Activated CD4-positive, alpha-beta memory T cell treated with anti-CD3 and anti-CD28 coated beads for 36 hours (primary cell): ENCODE results near the gene CDK17. TPM values are rescaled to one million over a fixed set of nuclear protein-coding genes. Genes with fewer than 3 reads are reported as not detected.
A peak's percentile ranks its signal among the peaks of the same experiment; 100 is the strongest.
"Not testable (repeated sequence)": the region's sequence is repeated elsewhere in the genome, so short reads cannot be mapped to it uniquely, and the experiment has no call there.

Source experiments
- CTCF ChIA-PET: fragments of 350-600 bp; sonication (Branson Sonifier 250); formaldehyde crosslinking; loops from one replicate; lab custom pipeline; 2021; ENCODE audit warnings: antibody characterized with exemption, inconsistent platforms; lab: Charles Lee
- POLR2A ChIA-PET: fragments of 350-600 bp; sonication (Branson Sonifier 250); formaldehyde crosslinking; loops from one replicate; lab custom pipeline; 2021; ENCODE audit warnings: antibody characterized with exemption; lab: Charles Lee
- DNase-seq: peaks from one replicate; pipeline ENCODE4 v3.0.0-alpha.2; 2020
- H3K27ac Mint-ChIP-seq: one replicate; pipeline ENCODE4 v1.8.0; 2021; ENCODE audit warnings: mixed read lengths
- H3K27me3 Mint-ChIP-seq: one replicate; pipeline ENCODE4 v1.8.0; 2021; ENCODE audit warnings: mixed read lengths
- H3K36me3 Mint-ChIP-seq: one replicate; pipeline ENCODE4 v1.8.0; 2021; ENCODE audit warnings: mixed read lengths
- H3K4me1 Mint-ChIP-seq: one replicate; pipeline ENCODE4 v1.8.0; 2021; ENCODE audit warnings: low read depth, mixed read lengths
- H3K4me3 Mint-ChIP-seq: one replicate; pipeline ENCODE4 v1.8.0; 2021; ENCODE audit warnings: mild to moderate bottlenecking, mixed read lengths
- H3K9me3 Mint-ChIP-seq: one replicate; pipeline ENCODE4 v1.8.0; 2021; ENCODE audit warnings: mixed read lengths
- intact Hi-C: fragments of 100-400 bp; cut with micrococcal nuclease; formaldehyde crosslinking; loops from one replicate; pipeline ENCODE4 v1.15.1; 2023
- total RNA-seq, 2 experiments: library from RNA; stranded (reverse); gene quantifications; one replicate each; pipeline ENCODE4 v1.2.3, GENCODE V29; 2021

The CDK17 gene
- total RNA-seq, 2 experiments from 2014 or later = 34.5 to 35.7 TPM

- POLR2A ChIA-PET = no interaction called here
- intact Hi-C loops = no loop called here
- H3K9me3 Mint-ChIP-seq = no peaks in the 10 kb centered on the region
These were observed 45.9 kb downstream of the CDK17 start for GRCh38 chr12:96354326-96354725.

GRCh38 chr12:96352161-96352835 lies 47.9 kb downstream of the CDK17 start:
- no peaks in the 10 kb centered on the region for H3K9me3 Mint-ChIP-seq
- POLR2A ChIA-PET = no interaction called here
- no peak overlapping the region for H3K4me3 Mint-ChIP-seq
- no peaks in the 10 kb centered on the region for H3K27me3 Mint-ChIP-seq
- CTCF ChIA-PET = interaction anchor here (1.2 kb wide), 1 partner anchor 48 kb away, joined by 4 read pairs; the partner anchor contains the start of gene CDK17
- H3K36me3 Mint-ChIP-seq = no peaks in the 10 kb centered on the region
- no peak for DNase-seq
- intact Hi-C loops = no loop called here
- peaks cover 69% of the 10 kb centered on the region for H3K4me1 Mint-ChIP-seq
- H3K27ac Mint-ChIP-seq = no peak overlapping the region

More at GRCh38 chr12:96354326-96354725, 45.9 kb downstream of the CDK17 start:
- Mint-ChIP-seq H3K4me1 (peaks cover 68% of the 10 kb centered on the region), H3K27me3 (no peaks in the 10 kb centered on the region), H3K27ac (no peak overlapping the region), H3K36me3 (no peaks in the 10 kb centered on the region), H3K4me3 (no peak overlapping the region)
- CTCF ChIA-PET = no interaction called here
- DNase-seq = no peak

DNA sequence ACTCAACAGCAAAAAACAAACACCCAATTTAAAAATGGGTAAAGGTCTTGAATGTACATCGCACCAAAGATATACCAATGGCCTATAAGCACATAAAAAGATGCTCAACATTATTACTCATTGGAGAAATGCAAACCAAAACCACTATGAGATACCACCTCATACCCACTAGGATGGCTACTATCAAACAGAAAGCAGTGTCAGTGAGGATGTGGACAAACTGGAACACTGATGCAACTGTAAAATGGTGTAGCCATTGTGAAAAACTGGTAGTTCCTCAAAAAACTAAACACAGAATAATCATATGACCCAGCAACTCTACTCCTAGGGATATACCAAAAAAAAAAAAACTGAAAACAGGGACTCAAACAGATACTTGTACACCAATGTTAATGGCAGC lies 49.3 kb downstream of the CDK17 start:
- no peak for DNase-seq
- Mint-ChIP-seq H3K27me3 (no peaks in the 10 kb centered on the region), H3K27ac (no peak overlapping the region), H3K9me3 (peaks cover under 1% of the 10 kb centered on the region), H3K4me1 (peaks cover 71% of the 10 kb centered on the region), H3K36me3 (peaks cover 3% of the 10 kb centered on the region), H3K4me3 (no peak overlapping the region)
- intact Hi-C loops = loop anchor here (2.0 kb wide), 2 partner anchors 16 to 26 kb away; no protein-coding TSS in a partner anchor
- ChIA-PET POLR2A (no interaction called here), CTCF (interaction anchor here (1.2 kb wide), 1 partner anchor 49 kb away, joined by 4 read pairs; the partner anchor contains the start of gene CDK17)

DNA sequence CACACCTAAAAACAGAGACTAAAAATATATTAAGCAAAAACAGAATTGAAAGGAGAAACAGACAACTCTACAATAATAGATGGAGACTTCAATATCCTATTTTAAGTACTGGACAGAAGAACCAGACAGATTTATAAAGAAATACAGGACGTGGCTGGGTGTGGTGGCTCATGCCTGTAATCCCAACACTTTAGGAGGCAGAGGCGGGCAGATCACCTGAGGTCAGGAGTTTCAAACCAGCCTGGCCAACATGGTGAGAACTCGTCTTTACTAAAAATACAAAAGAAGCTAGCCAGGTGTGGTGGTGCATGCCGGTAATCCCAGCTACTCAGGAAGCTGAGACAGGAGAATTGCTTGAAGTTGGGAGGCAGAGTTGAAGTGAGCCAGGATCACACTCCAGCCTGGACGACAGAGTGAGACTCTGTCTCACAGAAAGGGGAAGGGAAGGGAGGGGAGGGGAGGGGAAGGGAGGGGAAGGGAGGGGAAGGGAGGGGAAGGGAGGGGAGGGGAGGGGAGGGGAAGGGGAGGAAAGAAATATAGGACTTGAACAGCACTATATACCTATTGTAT lies 53.0 kb downstream of the CDK17 start:
- Mint-ChIP-seq H3K4me1 (peaks cover 60% of the 10 kb centered on the region), H3K27ac (peak overlapping the region; percentile 51), H3K4me3 (no peak overlapping the region), H3K9me3 (peaks cover 29% of the 10 kb centered on the region), H3K36me3 (peaks cover 31% of the 10 kb centered on the region), H3K27me3 (no peaks in the 10 kb centered on the region)
- ChIA-PET CTCF (interaction anchor here (0.5 to 1.8 kb wide), 3 partner anchors 54 to 169 kb away, joined by 3 to 9 read pairs (median 4); no protein-coding TSS in a partner anchor), POLR2A (no interaction called here)
- intact Hi-C loops = no loop called here
- DNase-seq = no peak

DNA sequence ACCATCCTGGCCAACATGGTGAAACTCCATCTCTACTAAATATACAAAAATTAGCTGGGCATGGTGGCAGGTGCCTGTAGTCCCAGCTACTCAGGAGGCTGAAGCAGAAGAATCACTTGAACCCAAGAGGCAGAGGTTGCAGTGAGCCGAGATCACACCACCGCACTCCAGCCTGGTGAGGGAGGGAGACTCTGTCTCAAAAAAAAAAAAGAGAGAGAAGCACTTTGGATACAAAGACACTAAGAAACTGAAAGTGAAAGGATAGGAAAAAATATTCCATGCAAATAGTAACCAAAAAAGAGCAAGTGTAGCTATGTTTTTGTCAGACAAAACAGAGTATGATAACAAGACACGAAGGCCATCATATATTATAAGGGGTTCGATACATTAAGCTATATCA lies 53.5 kb downstream of the CDK17 start:
- Mint-ChIP-seq H3K9me3 (peaks cover 29% of the 10 kb centered on the region), H3K36me3 (peaks cover 31% of the 10 kb centered on the region), H3K4me1 (peaks cover 55% of the 10 kb centered on the region)
- H3K27me3 Mint-ChIP-seq, H3K4me3 Mint-ChIP-seq, H3K27ac Mint-ChIP-seq, intact Hi-C loops, POLR2A ChIA-PET, DNase-seq: not testable (repeated sequence)
- CTCF ChIA-PET = interaction anchor here (0.6 to 1.8 kb wide), 2 partner anchors 55 to 170 kb away, joined by 3 to 9 read pairs; no protein-coding TSS in a partner anchor

- Mint-ChIP-seq H3K36me3 (peaks cover 31% of the 10 kb centered on the region), H3K9me3 (peaks cover 29% of the 10 kb centered on the region), H3K27ac (no peak overlapping the region), H3K4me3 (no peak overlapping the region), H3K27me3 (no peaks in the 10 kb centered on the region), H3K4me1 (peaks cover 45% of the 10 kb centered on the region)
- POLR2A ChIA-PET = no interaction called here
- intact Hi-C loops = no loop called here
- CTCF ChIA-PET = interaction anchor here (0.9 kb wide), 1 partner anchor 10 kb away, joined by 3 read pairs; no protein-coding TSS in a partner anchor
- no peak for DNase-seq
These were observed 56.0 kb downstream of the CDK17 start for GRCh38 chr12:96344124-96344695.

- DNase-seq = no peak
- POLR2A ChIA-PET = no interaction called here
These were observed 56.8 kb downstream of the CDK17 start for GRCh38 chr12:96343347-96343954.

GRCh38 chr12:96339666-96340065 lies 60.6 kb downstream of the CDK17 start:
- H3K4me1 Mint-ChIP-seq = peaks cover 44% of the 10 kb centered on the region
- intact Hi-C loops = loop anchor here (5.0 kb wide), 1 partner anchor 38 kb away; no protein-coding TSS in a partner anchor

More at GRCh38 chr12:96343347-96343954, 56.8 kb downstream of the CDK17 start:
- Mint-ChIP-seq H3K27me3 (no peaks in the 10 kb centered on the region), H3K4me1 (peaks cover 43% of the 10 kb centered on the region), H3K9me3 (peaks cover 29% of the 10 kb centered on the region), H3K4me3 (no peak overlapping the region), H3K36me3 (peaks cover 31% of the 10 kb centered on the region), H3K27ac (no peak overlapping the region)
- CTCF ChIA-PET = interaction anchor here (0.9 kb wide), 1 partner anchor 9 kb away, joined by 3 read pairs; no protein-coding TSS in a partner anchor
- intact Hi-C loops = no loop called here

DNA sequence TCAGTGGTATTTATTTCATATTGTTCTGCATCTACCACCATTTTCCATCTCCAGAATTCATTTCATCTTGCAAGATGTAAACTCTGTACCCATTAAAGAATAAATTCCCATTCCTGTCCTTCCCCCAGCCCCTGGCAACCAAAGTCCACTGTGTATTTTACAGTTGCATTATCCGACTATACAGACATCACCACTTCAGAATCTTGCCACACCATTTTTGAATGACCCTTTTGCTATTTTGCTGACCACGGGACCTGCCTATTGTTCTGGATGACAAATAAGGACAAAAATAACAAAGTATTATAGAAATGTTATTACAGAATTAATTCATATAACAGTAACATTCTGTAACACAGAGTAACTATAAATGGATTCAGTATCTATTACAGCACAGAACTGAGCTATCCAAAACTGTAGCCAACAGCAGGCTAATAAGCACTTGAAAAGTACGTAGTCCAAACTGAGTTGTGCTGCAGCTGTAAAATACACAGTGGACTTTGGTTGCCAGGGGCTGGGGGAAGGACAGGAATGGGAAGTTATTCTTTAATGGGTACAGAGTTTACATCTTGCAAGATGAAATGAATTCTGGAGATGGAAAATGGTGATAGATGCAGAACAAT lies 61.3 kb downstream of the CDK17 start:
- Mint-ChIP-seq H3K36me3 (peaks cover 18% of the 10 kb centered on the region), H3K4me1 (peaks cover 48% of the 10 kb centered on the region), H3K27me3 (no peaks in the 10 kb centered on the region), H3K9me3 (peaks cover 23% of the 10 kb centered on the region), H3K27ac (no peak overlapping the region), H3K4me3 (no peak overlapping the region)
- no peak for DNase-seq
- ChIA-PET POLR2A (no interaction called here), CTCF (no interaction called here)
- intact Hi-C loops = loop anchor here (5.0 kb wide), 1 partner anchor 38 kb away; no protein-coding TSS in a partner anchor

More at GRCh38 chr12:96339666-96340065, 60.6 kb downstream of the CDK17 start:
- peaks cover 30% of the 10 kb centered on the region for H3K9me3 Mint-ChIP-seq
- peaks cover 24% of the 10 kb centered on the region for H3K36me3 Mint-ChIP-seq
- CTCF ChIA-PET, POLR2A ChIA-PET, DNase-seq, H3K27ac Mint-ChIP-seq, H3K4me3 Mint-ChIP-seq, H3K27me3 Mint-ChIP-seq: not testable (repeated sequence)

- Mint-ChIP-seq H3K4me1 (peaks cover 43% of the 10 kb centered on the region), H3K4me3 (no peak overlapping the region), H3K27ac (no peak overlapping the region), H3K27me3 (no peaks in the 10 kb centered on the region), H3K9me3 (peaks cover 13% of the 10 kb centered on the region), H3K36me3 (peaks cover 12% of the 10 kb centered on the region)
- DNase-seq = no peak
- ChIA-PET CTCF (interaction anchor here (1.6 kb wide), 1 partner anchor 62 kb away, joined by 5 read pairs; the partner anchor contains the start of gene CDK17), POLR2A (no interaction called here)
- intact Hi-C loops = loop anchor here (5.0 kb wide), 1 partner anchor 39 kb away; no protein-coding TSS in a partner anchor
These were observed 62.3 kb downstream of the CDK17 start for GRCh38 chr12:96337953-96338352.

DNA sequence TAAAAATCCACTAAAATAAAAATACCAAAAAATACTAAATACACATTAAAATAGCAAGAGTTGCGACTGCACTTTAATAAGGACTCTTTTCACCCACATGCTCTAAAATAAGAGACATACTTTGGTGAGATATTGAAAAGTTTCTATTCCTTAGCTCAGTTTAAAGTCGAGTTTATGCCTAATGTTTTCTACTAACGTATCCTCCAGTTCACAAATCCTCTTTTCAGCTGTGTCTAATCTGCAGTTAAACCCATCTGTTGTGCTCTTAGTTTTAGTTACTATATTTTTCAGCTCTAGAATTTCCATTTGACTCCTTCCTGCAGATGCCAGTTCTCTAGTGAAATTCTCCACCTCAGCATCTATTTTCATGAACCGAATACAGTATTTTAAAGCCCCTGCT lies 63.8 kb downstream of the CDK17 start:
- Mint-ChIP-seq H3K27ac (no peak overlapping the region), H3K4me1 (peaks cover 42% of the 10 kb centered on the region), H3K9me3 (peaks cover 13% of the 10 kb centered on the region), H3K27me3 (no peaks in the 10 kb centered on the region), H3K4me3 (no peak overlapping the region), H3K36me3 (peaks cover 14% of the 10 kb centered on the region)
- CTCF ChIA-PET = interaction anchor here (0.7 to 2.6 kb wide), 5 partner anchors 63 to 125 kb away, joined by 3 to 10 read pairs (median 4); partner anchors contain the start of gene CDK17
- POLR2A ChIA-PET = no interaction called here
- intact Hi-C loops = loop anchor here (5.0 kb wide), 1 partner anchor 41 kb away; no protein-coding TSS in a partner anchor
- no peak for DNase-seq
